MM.1S (cell line): ENCODE data around the gene PTPRN2.

Experiments used
- DNase-seq: peaks from one replicate; pipeline ENCODE4 v3.0.0-alpha.2; 2015
- H2AFZ ChIP-seq: fragments of 300-600 bp; sonication (generic); 2 replicates; pipeline ENCODE4 v1.6.0; 2016; ENCODE audit warnings: antibody characterized with exemption, low read length
- H3F3A ChIP-seq: fragments of 300-600 bp; sonication (generic); 2 replicates; pipeline ENCODE4 v1.6.1; 2016; ENCODE audit warnings: mild to moderate bottlenecking, antibody characterized with exemption, low read length, moderate library complexity, mixed read lengths; ENCODE audit not compliant: insufficient read depth
- H3K27ac ChIP-seq: fragments of 300-600 bp; sonication (generic); 2 replicates; pipeline ENCODE4 v1.5.1; 2016; ENCODE audit warnings: mild to moderate bottlenecking, low read length
- H3K27me3 ChIP-seq: fragments of 300-600 bp; sonication (generic); replicated peaks from 2 replicates; pipeline ENCODE4 v1.6.0; 2016; ENCODE audit warnings: low read length; ENCODE audit not compliant: insufficient read depth
- H3K36me3 ChIP-seq: fragments of 300-600 bp; sonication (generic); replicated peaks from 2 replicates; pipeline ENCODE4 v1.6.1; 2016; ENCODE audit warnings: mild to moderate bottlenecking, low read length, mixed read lengths; ENCODE audit not compliant: insufficient read depth
- H3K4me1 ChIP-seq: fragments of 300-600 bp; sonication (generic); 2 replicates; pipeline ENCODE4 v1.6.1; 2016; ENCODE audit warnings: low read length, mixed read lengths
- H3K4me2 ChIP-seq: fragments of 300-600 bp; sonication (generic); 2 replicates; pipeline ENCODE4 v1.6.0; 2016; ENCODE audit warnings: low read depth, low read length
- H3K4me3 ChIP-seq: fragments of 300-600 bp; sonication (generic); 2 replicates; pipeline ENCODE4 v1.5.1; 2016; ENCODE audit warnings: low read length, mixed read lengths
- H3K79me2 ChIP-seq: fragments of 300-600 bp; sonication (generic); 2 replicates; pipeline ENCODE4 v1.6.1; 2016; ENCODE audit warnings: mixed run types, low read length, mixed read lengths
- H3K9ac ChIP-seq: fragments of 300-600 bp; sonication (generic); 2 replicates; pipeline ENCODE4 v1.6.1; 2016; ENCODE audit warnings: low read length, mixed read lengths
- H3K9me2 ChIP-seq: fragments of 300-600 bp; sonication (generic); replicated peaks from 2 replicates; pipeline ENCODE4 v1.6.1; 2016; ENCODE audit warnings: mild to moderate bottlenecking, low read length, mixed read lengths; ENCODE audit not compliant: insufficient read depth
- H3K9me3 ChIP-seq: fragments of 300-600 bp; sonication (generic); replicated peaks from 2 replicates; pipeline ENCODE4 v1.6.1; 2016; ENCODE audit warnings: mild to moderate bottlenecking, low read length, mixed read lengths; ENCODE audit not compliant: insufficient read depth
- H4K20me1 ChIP-seq: fragments of 300-600 bp; sonication (generic); 2 replicates; pipeline ENCODE4 v1.6.1; 2016; ENCODE audit warnings: mild to moderate bottlenecking, low read length, moderate library complexity, mixed read lengths; ENCODE audit not compliant: insufficient read depth
- EZH2 ChIP-seq: fragments of 300-600 bp; sonication (generic); optimal IDR thresholded peaks from 2 replicates; pipeline ENCODE3; 2017; ENCODE audit warnings: low read depth, mild to moderate bottlenecking, antibody characterized with exemption, low read length, mixed read lengths
- EZH2phosphoT487 ChIP-seq: fragments of 300-600 bp; sonication (generic); IDR thresholded peaks from 2 replicates; pipeline ENCODE4 v1.6.1; 2018; ENCODE audit warnings: antibody characterized with exemption, low read length
- TF ChIP-seq, protein P1 (sequence below): fragments of 300-600 bp; sonication (generic); IDR thresholded peaks from 2 replicates; pipeline ENCODE4 v1.5.1; 2016; ENCODE audit warnings: antibody characterized with exemption, low read length, mixed read lengths

Gene PTPRN2

DNA sequence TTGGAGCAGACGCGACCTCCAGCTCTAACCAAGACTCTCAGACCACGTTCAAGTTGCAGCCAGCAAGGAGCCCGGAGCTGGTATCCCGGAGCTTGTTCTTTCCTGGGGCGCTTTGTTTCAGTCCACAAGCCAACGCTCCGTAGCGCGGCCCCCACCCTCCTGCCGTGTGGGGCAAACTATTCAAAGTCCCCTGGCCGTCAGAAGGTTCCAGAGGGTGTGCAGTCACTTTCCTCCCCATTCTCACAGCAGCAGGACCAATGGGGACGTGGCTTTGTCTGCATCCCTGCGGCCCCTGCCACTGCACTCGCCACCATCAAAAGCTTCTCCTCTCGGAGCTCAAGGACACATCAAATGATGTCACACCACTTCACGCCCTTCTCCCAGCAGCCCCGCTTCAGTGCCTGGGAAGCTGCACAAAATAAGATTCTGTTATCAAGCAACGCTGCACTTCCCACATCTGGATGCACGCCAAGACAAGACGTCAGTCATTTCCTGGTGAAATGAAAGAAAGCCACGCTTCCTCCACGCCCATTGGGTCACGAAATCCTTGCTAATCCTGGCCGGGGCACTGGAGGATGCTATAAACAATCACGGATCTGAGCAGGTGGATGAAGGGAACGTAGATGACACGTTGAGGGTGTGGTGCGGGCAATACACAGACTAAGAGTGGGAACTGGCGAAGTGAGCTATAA, 348.2 kb downstream of the PTPRN2 start:
- no peaks in the 10 kb centered on the region for H3K4me1 ChIP-seq
- no peak for DNase-seq
- no peak overlapping the region for H2AFZ ChIP-seq
- H4K20me1 ChIP-seq: no peaks in the 10 kb centered on the region
- H3K4me2 ChIP-seq: no peak overlapping the region
- no peaks in the 10 kb centered on the region for H3F3A ChIP-seq
- peaks cover 85% of the 10 kb centered on the region for H3K27me3 ChIP-seq
- TF ChIP-seq, protein P1, sequence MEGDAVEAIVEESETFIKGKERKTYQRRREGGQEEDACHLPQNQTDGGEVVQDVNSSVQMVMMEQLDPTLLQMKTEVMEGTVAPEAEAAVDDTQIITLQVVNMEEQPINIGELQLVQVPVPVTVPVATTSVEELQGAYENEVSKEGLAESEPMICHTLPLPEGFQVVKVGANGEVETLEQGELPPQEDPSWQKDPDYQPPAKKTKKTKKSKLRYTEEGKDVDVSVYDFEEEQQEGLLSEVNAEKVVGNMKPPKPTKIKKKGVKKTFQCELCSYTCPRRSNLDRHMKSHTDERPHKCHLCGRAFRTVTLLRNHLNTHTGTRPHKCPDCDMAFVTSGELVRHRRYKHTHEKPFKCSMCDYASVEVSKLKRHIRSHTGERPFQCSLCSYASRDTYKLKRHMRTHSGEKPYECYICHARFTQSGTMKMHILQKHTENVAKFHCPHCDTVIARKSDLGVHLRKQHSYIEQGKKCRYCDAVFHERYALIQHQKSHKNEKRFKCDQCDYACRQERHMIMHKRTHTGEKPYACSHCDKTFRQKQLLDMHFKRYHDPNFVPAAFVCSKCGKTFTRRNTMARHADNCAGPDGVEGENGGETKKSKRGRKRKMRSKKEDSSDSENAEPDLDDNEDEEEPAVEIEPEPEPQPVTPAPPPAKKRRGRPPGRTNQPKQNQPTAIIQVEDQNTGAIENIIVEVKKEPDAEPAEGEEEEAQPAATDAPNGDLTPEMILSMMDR: no peak
- TF ChIP-seq EZH2 (no peak), EZH2phosphoT487 (no peak)
- H3K27ac ChIP-seq: no peak overlapping the region
- H3K9me3 ChIP-seq: no peaks in the 10 kb centered on the region
- H3K9me2 ChIP-seq: no peaks in the 10 kb centered on the region
- H3K9ac ChIP-seq: no peak overlapping the region
- no peaks in the 10 kb centered on the region for H3K36me3 ChIP-seq
- no peaks in the 10 kb centered on the region for H3K79me2 ChIP-seq
- H3K4me3 ChIP-seq: no peak overlapping the region

DNA sequence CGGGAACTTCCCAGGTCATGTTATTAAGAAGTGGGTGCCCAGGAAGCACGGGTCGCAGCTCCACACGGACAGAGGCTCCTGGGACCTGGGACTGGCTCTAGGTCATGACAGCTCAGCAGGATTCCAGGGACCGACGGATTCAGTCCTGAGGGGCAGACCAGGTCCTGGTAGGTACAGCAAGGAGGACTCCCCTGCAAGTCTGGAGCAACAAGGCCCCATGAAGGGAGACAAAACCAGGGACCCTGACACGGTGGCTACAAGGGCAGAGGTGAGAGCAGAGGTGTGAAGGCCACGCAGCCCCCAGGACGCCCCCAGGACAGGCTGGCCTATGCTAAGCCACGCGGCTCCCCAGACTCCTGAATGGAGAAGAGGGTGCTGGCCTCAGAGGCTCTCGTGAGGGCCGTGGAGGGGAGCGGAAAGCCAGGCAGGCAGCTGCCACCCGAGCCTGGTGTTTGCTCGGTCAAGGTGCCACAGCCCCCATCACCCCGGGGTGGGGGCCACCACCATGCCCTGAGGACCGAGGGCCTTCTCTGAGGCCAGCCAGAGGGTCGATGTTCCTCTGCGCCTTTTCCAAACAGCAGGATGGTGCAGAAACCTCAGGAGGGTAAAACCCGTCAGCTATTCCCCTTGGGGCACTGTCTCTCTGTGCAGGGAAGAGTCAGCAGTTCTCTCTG, 348.9 kb downstream of the PTPRN2 start:
- no peaks in the 10 kb centered on the region for H3F3A ChIP-seq
- H3K36me3 ChIP-seq: no peaks in the 10 kb centered on the region
- no peaks in the 10 kb centered on the region for H4K20me1 ChIP-seq
- no peaks in the 10 kb centered on the region for H3K79me2 ChIP-seq
- TF ChIP-seq, protein P1: no peak
- TF ChIP-seq EZH2phosphoT487: no peak
- TF ChIP-seq EZH2: no peak
- no peak overlapping the region for H2AFZ ChIP-seq
- no peaks in the 10 kb centered on the region for H3K4me1 ChIP-seq
- H3K9me3 ChIP-seq: no peaks in the 10 kb centered on the region
- peaks cover 85% of the 10 kb centered on the region for H3K27me3 ChIP-seq
- no peak for DNase-seq
- H3K9ac ChIP-seq: no peak overlapping the region
- H3K4me2 ChIP-seq: no peak overlapping the region
- H3K4me3 ChIP-seq: no peak overlapping the region
- no peak overlapping the region for H3K27ac ChIP-seq
- H3K9me2 ChIP-seq: no peaks in the 10 kb centered on the region

DNA sequence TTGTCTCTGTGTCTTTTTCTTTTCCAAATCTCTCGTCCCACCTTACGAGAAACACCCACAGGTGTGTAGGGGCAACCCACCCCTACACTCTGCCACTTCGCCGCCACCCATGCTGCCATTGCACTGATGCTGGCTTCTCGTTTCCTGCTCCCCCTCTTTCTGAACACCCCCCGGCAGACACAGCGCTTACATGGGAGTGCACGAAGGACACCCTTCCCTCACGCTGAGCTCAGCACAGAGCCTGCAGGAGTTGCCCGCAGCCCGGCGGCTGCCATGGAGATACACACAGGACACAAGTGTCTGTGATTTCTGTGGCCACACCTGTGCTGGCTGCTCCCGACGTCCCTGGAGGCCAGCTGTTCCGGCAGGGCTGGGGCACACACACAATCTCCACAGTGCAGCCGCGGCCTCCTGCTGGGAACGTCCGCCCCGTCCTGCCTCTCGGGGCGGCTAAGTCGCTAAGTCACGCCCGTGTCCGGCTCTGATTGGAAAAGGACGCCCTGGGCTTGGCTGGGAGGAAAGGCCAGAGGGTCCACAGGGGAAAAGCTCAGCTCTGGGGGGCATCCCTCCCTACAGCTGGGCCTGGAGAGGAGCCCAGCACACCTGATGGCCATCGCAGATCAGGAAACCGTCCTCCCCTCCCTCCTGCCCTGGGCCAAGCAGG, 349.8 kb downstream of the PTPRN2 start:
- H3K9me3 ChIP-seq: no peaks in the 10 kb centered on the region
- H4K20me1 ChIP-seq: no peaks in the 10 kb centered on the region
- H2AFZ ChIP-seq: no peak overlapping the region
- H3K27me3 ChIP-seq: peaks cover 86% of the 10 kb centered on the region
- H3K4me1 ChIP-seq: no peaks in the 10 kb centered on the region
- no peaks in the 10 kb centered on the region for H3K36me3 ChIP-seq
- H3K9ac ChIP-seq: no peak overlapping the region
- H3K4me2 ChIP-seq: no peak overlapping the region
- no peaks in the 10 kb centered on the region for H3F3A ChIP-seq
- H3K27ac ChIP-seq: no peak overlapping the region
- H3K9me2 ChIP-seq: no peaks in the 10 kb centered on the region
- no peaks in the 10 kb centered on the region for H3K79me2 ChIP-seq
- TF ChIP-seq, protein P1: no peak
- TF ChIP-seq EZH2phosphoT487: no peak
- TF ChIP-seq EZH2: no peak
- DNase-seq: no peak
- H3K4me3 ChIP-seq: no peak overlapping the region
